ENCODE data around the gene SNX14.

SNX14 gene

DNA sequence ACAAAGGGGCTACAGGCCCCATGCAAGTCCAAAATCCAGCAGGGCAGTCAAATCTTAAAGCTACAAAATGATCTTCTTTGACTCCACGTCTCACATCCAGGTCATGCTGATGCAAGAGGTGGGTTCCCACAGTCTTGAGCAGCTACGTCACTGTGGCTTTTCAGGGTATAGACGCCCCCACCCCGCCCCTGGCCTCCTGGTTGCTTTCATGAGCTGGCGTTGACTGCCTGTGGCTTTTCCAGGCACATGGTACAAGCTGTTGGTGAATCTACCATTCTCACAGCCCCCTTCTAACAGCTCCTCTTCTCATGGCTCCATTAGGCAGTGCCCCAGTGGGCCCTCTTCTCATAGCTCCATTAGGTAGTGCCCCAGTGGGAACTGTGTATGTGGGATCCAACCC lies 96.8 kb downstream of the SNX14 start:
- DNase-seq (ENCODE audit: low read depth in 2 of 2) = no peak

DNA sequence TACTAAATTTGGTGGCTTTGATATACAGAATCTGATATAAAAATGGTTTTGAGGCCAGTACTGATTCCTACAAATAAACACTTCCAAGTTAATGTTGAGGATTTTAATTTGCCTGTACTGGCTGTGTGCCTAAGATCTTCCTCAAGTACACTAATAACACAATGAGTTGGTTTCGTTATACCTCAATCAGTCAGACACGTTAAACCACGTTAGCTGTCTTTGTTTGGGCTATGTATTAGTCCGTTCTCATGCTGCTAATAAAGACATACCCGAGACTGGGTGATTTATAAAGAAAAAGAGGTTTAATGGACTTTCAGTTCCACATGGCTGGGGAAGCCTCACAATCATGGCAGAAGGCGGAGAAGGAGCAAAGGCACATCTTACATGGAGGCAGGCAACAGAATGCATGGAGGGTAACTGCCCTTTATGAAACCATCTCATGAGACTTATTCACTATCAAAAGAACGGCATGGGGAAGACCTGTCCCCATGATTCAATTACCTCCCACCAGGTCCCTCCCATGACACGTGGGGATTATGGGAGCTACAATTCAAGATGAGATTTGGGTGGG lies 97.6 kb downstream of the SNX14 start:
- no peak for DNase-seq (ENCODE audit: low read depth in 2 of 2)

DNA sequence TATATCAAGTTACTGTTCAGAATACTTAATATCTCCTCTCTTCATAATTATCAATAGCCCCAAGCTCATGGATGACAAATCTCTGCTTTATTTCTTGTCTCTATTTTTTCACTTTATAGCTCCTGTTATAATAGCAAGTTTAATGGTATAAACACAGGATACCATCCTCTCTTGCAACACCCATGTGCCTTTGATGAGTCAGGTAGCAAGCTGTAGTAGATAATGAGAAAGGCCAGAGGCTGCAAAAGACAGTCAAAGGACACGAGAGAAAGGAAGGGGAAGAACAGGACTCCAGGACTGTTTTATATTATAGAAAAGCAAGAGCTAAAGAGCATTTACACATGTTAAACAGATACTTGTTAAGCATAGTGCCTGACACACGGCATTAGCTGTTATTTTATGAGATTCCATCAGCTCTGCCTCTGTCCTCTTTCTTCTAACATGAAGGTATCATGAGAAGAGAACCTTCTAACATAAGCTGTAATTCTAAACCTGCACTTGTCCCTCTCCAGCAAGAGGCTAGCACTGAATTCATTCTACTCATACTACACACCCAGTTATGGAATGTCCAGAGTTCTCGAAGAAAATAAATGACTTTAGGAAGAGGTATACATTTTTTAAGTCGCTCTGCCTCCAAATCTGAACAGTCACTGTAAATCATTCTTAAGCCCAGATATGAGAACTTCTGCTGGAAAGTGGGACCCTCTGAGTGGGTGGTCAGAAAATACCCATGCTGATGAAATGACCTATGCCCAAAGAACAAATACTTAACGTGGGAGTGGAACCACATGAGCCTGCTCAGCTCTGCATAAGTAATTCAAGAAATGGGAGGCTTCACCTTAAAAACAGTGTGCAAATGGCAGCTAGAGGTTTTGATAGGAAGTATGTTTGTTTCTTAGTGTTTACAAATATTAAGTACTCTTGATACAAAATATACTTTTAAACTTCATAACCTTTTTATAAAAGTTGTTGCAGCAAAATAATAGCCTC lies 98.8 kb downstream of the SNX14 start:
- no peak for DNase-seq (ENCODE audit: low read depth in 2 of 2)

DNA sequence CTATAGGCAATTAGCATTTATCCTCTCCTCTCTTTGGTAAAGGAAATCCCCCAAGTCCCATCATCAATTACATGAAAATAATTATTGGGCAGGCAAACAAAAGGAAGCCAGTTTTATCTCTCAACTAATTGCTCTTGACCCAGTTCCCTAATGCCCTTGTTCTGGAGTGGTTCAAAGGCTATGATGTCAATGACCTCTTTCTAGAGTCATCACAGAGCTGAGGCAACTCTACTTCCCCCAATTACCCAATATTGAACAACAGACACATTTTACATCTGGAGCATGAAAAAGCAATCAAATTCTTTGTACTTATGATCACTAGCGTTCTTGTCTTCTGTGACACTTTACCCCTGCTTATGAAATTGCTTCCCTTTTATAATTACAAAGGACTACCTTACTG lies 100.3 kb downstream of the SNX14 start:
- DNase-seq (ENCODE audit: low read depth in 2 of 2) = no peak

DNA sequence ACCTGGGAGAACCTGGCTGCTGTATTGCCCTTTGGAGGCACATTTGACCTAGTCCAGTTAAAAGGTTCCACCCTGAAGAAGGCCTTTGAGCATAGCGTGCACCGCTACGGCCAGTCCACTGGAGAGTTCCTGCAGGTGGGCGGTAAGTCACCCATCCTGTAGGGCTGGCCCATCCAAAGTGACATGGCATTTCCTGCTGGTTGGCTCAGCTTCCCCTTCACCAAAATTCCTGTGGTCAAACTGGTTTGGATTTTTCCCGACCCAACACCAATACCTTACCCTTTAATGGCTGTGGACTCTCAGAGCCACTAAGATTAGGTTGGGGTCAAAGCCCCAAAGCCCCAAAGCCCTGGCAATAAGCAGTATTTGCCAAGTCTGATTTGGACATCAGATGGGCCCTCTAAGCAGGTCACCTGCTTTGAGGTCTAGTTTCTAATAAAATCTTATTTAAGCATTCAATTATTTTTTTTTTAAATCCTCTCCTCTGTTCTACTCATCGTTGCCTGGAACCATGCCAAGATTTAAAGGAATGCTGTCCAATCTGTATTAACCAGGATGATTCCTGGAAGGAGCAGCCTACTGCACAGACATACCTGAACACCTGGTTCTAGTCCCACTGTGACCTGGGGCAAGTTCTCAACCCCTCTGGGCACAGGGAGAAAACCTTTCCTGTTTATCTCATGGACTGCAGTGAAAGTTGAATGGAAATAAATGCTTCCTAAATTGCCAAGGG lies 103.0 kb downstream of the SNX14 start:
- DNase-seq (ENCODE audit: low read depth in 2 of 2) = no peak

DNA sequence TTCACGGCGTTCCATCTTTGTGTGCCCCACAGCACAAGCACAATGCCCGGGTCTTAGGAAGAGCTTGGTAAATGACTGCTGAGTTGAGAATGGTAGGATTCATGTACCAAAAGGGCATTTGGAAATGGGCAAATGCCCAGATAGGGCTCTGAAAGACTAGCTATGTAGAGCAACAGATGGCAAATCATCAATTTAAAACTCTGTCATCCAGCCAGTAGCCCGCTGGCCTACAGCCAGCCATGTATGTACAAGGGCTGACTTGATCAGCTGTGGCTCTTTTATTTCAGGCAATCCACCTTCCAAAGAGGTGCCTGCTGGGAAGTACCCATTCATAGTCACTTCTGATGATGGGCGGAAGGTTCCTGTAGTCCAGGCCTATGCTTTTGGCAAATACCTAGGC lies 108.7 kb downstream of the SNX14 start:
- no peak for DNase-seq (ENCODE audit: low read depth in 2 of 2)

DNA sequence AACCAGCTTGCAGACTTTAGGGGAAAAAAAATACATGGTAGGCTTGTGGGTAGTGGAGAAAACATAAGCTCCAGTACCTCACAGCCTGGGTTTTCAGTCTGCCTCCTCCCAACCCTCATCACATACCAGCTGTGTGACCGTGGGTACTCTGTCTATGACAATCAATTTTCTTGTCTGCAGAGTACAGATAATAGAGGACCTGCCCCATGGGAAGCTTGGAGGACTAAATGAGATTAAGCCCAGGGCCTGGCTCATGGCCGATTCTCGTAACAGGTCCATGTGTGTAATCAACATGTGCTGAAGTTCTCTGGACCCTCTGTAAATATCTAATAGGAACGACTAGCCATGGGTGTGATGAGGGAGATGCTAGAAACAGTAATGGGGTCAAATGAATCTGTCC lies 109.8 kb downstream of the SNX14 start:
- no peak for DNase-seq (ENCODE audit: low read depth in 2 of 2)

DNA sequence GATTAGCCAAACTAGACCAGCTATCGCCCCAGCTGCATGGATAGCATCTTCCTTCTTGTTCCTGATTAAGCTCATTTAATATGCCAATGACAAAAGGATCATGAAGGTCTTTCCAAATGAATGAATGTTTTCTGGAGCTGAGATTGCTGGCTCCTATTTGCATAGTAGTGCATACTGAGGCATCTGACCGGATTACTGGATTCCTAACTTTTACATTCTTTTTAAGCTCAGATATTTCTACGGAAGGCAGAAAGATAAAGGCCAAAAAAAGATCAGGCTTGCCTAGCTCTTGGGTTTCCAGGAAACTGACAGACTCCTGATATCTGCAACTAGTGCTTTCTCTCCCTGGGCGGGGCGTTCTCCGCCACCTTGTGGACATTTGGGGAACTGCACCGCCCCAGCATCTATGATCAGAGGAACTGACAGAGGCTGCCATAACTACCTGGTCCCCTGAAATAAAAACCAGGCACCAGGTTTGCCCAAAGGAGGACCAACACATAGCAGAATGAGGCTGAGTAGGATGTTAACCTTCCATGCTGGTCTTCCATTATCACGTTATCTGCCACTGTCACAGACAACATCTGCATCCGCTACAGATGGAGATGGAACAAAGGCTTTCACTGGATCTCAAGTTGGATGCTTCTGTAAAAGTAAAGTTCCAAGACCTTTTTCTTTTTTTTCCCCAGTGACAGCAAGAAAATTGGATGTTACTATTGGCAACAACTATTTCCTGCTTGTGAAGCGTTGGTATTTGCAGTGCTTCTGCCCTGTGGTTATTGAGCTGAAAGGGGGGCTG lies 110.6 kb downstream of the SNX14 start:
- DNase-seq (ENCODE audit: low read depth in 2 of 2) = peak; percentile 47 to 67

DNA sequence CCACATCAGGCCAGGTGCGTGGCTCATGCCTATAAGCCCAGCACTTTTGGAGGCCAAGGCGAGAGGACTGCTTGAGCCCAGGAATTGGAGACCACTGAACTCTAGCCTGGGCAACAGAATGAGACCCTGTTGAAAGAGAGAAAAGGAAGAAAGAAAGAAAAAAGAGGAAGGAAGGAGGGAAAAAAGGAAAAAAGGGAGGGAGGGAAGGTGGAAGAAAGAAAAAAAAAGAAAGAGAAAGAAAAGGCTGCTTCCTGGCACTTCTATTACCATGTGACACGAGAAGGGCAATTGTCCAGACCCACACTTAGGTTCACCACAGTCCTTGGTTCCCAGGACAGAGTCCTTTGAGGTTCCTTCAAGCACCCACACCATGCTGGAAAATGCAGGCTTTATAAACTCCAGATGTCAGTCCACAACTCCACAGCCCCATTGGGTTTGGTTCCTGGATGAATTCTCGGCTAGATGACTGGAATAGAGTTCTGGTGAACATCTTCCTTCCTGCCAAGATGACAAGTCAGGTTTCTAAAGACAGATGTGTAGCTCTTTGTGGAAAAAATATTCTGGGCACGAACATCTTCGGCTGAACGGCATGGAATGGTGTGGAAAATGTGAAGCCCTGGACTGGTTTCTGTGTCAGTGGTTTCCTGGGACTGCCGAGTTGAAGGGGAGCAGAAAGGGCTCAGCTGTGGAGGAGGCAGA lies 111.3 kb downstream of the SNX14 start:
- no peak for DNase-seq (ENCODE audit: low read depth in 2 of 2)

DNA sequence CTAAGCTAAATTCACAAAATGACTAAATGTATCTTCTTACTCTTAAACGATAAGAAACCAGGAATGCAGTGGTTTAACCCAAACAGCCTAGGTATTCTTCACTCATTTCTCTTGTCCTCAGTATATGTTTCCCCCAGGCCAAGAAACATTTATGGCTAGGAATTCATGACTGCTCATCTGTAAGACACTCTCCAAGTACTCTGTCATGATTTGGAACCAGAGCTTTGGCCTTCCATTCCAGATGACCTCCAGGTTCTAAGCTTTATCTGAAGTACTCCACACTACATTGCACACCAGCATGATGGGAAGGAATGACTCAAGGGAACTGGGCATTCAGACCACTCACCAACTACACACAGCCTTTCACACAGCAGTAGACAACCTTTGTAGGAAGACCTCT lies 114.5 kb downstream of the SNX14 start:
- DNase-seq (ENCODE audit: low read depth in 2 of 2) = no peak

DNA sequence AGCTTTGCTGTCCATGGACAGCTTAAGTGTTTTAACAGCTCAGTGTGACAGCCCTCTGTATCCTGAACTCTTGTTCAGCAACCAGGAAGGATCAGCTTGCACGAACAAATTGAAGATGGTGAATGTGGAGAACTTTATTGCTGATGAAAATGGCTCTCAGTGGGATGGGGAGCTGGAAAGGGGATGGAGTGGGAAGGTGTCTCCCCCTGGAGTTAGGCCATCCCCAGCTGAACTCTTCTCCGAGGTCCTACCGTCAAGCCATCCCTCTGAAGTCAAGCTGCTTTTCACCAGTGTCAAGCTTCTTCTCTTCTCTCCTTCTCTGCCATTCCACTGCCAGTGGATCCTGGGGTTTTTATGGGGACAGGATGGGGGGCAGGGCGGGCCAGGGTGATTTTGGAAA lies 117.1 kb downstream of the SNX14 start:
- no peak for DNase-seq (ENCODE audit: low read depth in 2 of 2)

DNA sequence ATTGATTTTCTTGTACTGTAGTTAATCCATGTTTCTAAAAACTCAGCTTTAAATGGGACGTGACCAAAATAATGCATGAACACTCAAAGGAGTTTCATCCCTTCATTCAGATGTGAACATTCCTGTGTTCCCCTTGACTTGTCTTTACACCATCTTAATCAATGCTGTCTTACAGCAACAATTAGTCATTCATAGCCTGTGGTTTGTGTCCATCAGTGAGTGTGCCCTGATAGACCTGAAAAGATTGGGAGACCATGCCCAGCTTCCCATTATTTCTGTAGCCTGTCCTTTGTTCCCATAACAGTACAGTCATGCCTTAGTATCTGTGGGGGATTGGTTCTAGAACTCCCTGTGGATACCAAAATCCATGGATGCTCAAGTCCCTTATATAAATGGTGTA lies 119.9 kb downstream of the SNX14 start:
- no peak for DNase-seq (ENCODE audit: low read depth in 2 of 2)

DNA sequence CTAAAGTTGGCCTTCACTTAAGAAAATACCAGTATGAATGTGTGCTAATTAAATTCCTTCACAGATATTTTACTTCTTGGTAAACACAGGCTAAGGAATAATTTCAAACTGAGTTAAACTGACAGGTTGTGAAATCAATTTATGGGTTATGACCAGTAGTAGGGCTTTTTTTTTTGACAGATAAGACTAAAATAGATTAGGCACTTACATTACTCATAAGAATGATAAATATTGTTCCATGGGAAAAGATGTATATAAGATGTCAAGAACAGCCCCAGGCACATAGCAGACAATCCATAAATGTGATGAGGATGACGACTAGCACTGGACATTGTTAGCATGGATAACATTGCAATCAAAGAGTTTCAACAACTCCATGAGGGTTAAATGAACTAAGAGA lies 120.9 kb downstream of the SNX14 start:
- no peak for DNase-seq (ENCODE audit: low read depth in 2 of 2)

DNA sequence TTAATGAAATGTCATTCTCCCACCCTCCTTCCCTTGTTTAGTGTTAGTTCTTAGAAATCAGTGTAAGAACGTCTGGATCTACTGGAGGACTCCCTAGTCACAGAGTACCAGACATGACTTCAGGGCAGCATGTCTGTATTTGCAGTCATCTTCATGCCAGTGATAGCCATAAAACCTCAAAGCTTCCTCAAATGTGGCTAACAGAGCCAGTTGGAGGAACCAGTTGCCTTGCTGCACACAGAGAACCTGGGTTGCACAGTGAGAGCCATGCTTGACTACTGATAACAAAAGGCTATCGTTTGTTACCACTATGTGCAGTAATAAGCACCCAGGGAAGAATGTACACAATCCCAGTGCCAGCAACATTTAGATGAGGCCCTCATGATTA lies 123.6 kb downstream of the SNX14 start:
- no peak for DNase-seq (ENCODE audit: low read depth in 2 of 2)

DNA sequence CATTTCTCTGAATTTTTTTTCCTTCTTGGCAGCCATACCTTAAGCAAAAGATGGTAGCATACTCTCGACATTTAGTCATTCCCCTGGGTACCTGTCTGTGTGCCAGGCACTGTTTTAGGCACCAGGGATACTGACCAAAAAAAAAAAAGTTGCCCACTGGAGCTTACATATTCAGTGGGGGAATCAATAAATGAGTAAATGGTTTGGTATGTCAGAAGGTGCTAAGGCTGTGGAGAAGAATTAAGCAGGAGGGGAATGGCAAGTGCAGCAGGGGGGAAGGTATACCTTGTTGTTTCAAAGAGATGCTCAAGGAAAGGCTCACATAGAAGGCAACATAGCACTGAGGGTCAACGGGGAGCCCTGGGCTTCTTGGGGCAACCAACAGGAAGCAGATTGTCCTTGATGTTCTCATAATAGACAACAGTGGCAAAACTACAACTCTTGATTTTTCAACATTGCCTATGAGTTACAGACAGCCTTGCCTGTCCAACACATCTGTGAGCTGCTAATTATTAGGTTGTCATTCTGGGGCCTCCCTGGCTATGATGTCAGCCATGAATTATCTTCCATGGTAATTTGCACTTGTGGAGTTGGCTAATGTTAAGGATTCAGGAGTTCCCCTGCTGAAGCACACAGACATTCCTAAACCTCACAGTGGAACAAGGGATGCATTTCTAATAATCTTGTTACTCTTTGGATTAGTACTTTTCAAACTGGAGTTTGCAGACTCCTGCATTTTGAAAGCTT lies 124.2 kb downstream of the SNX14 start:
- DNase-seq (ENCODE audit: low read depth in 2 of 2) = no peak

DNA sequence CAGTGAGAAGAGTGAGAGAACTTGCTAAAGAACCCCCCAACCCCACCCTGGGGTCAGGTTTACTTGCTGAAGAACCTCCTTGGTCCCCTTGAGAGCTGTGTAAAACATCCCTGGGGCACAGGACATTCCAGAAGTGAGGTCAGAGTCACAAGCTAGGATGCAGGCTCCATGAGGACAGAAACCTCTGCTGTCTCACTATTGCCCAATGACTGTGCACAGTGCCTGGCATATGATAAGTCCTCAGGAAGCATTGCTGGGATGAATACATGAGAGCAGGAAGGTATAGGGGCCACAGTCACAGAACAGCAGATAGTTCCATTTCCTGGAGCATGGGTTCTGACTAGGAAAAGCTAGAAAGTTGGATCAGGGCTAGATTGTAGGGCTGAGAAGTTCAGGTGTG lies 125.3 kb downstream of the SNX14 start:
- DNase-seq (ENCODE audit: low read depth in 2 of 2) = no peak

DNA sequence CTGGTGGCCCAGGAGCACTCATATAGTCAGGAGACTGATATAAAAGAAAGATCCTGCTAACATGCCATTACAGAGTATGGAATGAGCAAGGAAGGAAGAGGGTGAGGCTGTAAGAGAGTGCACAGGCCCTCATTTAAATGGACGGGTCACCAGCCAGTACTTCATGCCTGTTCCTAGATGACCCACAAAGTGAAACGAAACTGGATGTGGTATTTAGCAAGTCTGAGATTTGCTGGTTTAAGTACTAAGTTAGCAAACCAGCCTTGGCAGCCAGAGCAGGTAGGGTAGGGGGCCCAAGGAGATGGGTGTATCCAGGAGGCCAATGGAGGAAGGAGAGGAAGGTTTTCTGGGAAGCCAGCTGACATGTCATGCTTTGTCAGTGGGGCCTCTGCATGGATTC lies 127.9 kb downstream of the SNX14 start:
- DNase-seq (ENCODE audit: low read depth in 2 of 2) = no peak

DNA sequence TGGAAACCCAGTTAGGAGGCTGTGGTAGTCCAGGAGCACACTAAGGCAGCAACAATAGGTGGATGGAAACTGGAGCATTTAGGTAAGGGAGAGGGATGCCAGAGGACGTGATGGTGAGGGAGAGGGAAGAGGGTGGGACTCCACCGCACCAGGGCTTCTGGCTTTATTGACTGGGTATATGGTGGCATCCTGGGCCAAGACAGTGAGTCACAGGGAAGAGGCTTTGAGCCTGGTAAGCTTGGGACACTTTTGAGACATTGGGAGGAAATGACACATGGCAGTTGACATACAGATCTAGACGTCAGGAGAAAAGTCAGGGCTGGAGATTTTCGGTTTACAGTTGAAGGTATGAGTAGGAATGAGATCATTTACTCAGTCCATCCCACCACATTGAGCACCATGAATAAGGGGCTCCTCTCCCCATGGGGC lies 128.9 kb downstream of the SNX14 start:
- peak in 1 of 2 donors; percentile 40 for DNase-seq (ENCODE audit: low read depth in 2 of 2)

DNA sequence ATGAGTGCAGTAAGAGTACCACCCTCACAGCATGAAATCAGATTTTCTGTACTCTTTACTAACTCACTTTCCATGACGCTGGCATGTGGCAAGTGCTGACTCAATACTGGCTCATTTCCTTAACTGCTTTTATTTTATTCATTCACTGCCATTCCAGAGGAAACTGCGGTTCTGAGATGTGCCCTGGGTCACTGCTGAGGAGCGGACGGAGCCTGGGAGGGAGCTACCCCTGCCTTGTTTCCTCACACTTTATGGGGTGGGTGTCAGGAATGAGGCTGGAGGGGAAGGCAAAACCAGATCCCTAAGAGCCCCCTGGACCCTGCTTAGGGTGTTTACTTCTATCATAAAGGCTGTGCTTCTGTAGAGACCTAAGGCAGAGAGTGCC lies 129.4 kb downstream of the SNX14 start:
- peak; percentile 35 to 37 for DNase-seq (ENCODE audit: low read depth in 2 of 2)

DNA sequence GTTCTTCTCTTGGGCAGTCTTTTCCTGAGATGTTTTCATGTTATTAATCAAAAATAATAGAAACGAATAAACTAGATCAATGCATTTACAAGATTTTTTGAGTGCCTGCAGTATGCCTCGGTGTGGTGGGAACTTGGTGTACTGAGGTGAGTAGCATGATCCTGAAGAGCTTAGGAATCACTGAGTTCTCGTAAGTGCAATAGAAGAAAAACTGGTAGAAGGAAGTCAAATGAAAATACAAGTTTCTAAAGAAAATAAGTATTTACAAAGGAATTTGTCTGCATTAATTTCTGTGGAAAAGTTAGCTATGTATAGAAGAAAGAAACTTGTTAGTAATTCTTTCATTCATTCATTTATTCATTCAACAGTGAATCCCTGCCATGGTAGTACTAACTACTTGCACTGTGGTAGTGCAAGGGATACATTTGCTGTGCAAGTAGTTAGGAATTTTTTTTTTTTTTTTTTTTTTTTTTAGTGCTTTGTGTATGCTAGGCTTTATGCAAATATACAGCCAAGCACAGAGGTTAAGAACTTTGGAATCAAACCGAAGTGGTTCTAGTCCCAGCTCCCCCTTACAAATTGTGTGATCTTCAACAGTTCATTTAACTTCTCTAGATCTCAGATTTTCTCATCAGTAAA lies 129.9 kb downstream of the SNX14 start:
- no peak for DNase-seq (ENCODE audit: low read depth in 2 of 2)

All from stimulated activated CD4-positive, alpha-beta T cell treated with anti-CD3 and anti-CD28 coated beads, Interleukin-15, amount 100 ng/mL, for 48 hours (primary cell).